GM18505 (cell line): ENCODE measurements around the gene KRTAP4-6.
"Not testable (repeated sequence)": the region's sequence is repeated elsewhere in the genome, so short reads cannot be mapped to it uniquely, and the experiment has no call there.

Experiments
- ATAC-seq: cut with Tn5 transposase; IDR thresholded peaks from one replicate; pipeline ENCODE4 v1.9.1; 2021; ENCODE audit not compliant: unreplicated experiment
- POLR2A ChIP-seq: IDR thresholded peaks from 4 replicates; pipeline ENCODE4 v1.6.1; 2011; ENCODE audit warnings: borderline replicate concordance; ENCODE audit not compliant: insufficient read depth, insufficient read length; ENCODE audit errors: extremely low read depth

The KRTAP4-6 gene

GRCh38 chr17:41107941-41108450 is 32.3 kb downstream of the KRTAP4-6 start:
- no peak for ATAC-seq
- no peak for TF ChIP-seq POLR2A

GRCh38 chr17:41105347-41105746 is 35.0 kb downstream of the KRTAP4-6 start, which contains the start of gene KRTAP4-9:
Gene KRTAP4-9 (plus strand): TSS chr17:41105389. CDS start chr17:41105389, 0 bp downstream.
- ATAC-seq = not testable (repeated sequence)

- not testable (repeated sequence) for ATAC-seq
These were observed 35.8 kb downstream of the KRTAP4-6 start for GRCh38 chr17:41104386-41105038.

- ATAC-seq = no peak
These were observed 36.4 kb downstream of the KRTAP4-6 start for GRCh38 chr17:41103896-41104295.

GRCh38 chr17:41101586-41102259 is 38.6 kb downstream of the KRTAP4-6 start, which contains the start of gene KRTAP4-16:
Gene KRTAP4-16 (minus strand): TSS chr17:41102209. CDS start chr17:41102209, 0 bp downstream.
- no peak for TF ChIP-seq POLR2A
- no peak for ATAC-seq

More at GRCh38 chr17:41103896-41104295, 36.4 kb downstream of the KRTAP4-6 start:
- no peak for TF ChIP-seq POLR2A

GRCh38 chr17:41099682-41100480 is 40.5 kb downstream of the KRTAP4-6 start:
- not testable (repeated sequence) for ATAC-seq

- TF ChIP-seq POLR2A = no peak
- no peak for ATAC-seq
These were observed 41.9 kb downstream of the KRTAP4-6 start for GRCh38 chr17:41098481-41098880.

- no peak for TF ChIP-seq POLR2A
- no peak for ATAC-seq
These were observed 42.3 kb downstream of the KRTAP4-6 start, which contains the start of gene KRTAP4-8 for GRCh38 chr17:41098042-41098441. Gene KRTAP4-8 (minus strand): TSS chr17:41098142. CDS start chr17:41098084, 58 bp downstream.

- ATAC-seq = no peak
- TF ChIP-seq POLR2A = no peak
These were observed 44.3 kb downstream of the KRTAP4-6 start for GRCh38 chr17:41096055-41096454.
